GM12892 (cell line): ENCODE measurements around the gene TEX261.

ENCODE experiments used
- DNase-seq: peaks from one replicate; pipeline ENCODE4 v3.0.0; 2011; ENCODE audit not compliant: insufficient read length
- FAIRE-seq: peaks from 2 replicates; lab custom pipeline; 2011; peaks lifted over from hg19 to GRCh38; lab: Jason Lieb, UNC
- POLR2A ChIP-seq: IDR thresholded peaks from 2 replicates; pipeline ENCODE4 v1.6.1; 2011; ENCODE audit warnings: low read depth, low read length, control low read depth
- POLR2AphosphoS5 ChIP-seq: IDR thresholded peaks from 2 replicates; pipeline ENCODE4 v1.6.1; 2011; ENCODE audit warnings: low read depth, low read length, control low read depth
- TAF1 ChIP-seq: IDR thresholded peaks from 2 replicates; pipeline ENCODE4 v1.6.1; 2011; ENCODE audit warnings: low read depth, mild to moderate bottlenecking, control low read depth, low read length, borderline replicate concordance

TEX261 gene

GRCh38 chr2:70959271-70959761 lies 35.4 kb downstream of the TEX261 start:
- DNase-seq (no peak), FAIRE-seq (no peak)
- TF ChIP-seq TAF1 (no peak), POLR2AphosphoS5 (no peak), POLR2A (no peak)

GRCh38 chr2:70958759-70959158 lies 35.9 kb downstream of the TEX261 start:
- TF ChIP-seq TAF1 (no peak), POLR2A (no peak), POLR2AphosphoS5 (no peak)
- FAIRE-seq: no peak
- DNase-seq: no peak

- TF ChIP-seq POLR2AphosphoS5 (no peak), TAF1 (no peak), POLR2A (no peak)
- FAIRE-seq: no peak
- DNase-seq: no peak
These were observed 36.9 kb downstream of the TEX261 start for GRCh38 chr2:70957798-70958197.

GRCh38 chr2:70956141-70956540 lies 38.5 kb downstream of the TEX261 start:
- FAIRE-seq (no peak), DNase-seq (no peak)
- TF ChIP-seq POLR2AphosphoS5 (no peak), POLR2A (no peak)

GRCh38 chr2:70954886-70955285 lies 39.8 kb downstream of the TEX261 start:
- TF ChIP-seq POLR2AphosphoS5: no peak
- TF ChIP-seq POLR2A: no peak
- TF ChIP-seq TAF1: no peak
- DNase-seq (no peak), FAIRE-seq (no peak)

- DNase-seq (no peak), FAIRE-seq (no peak)
- no peak for TF ChIP-seq TAF1
- no peak for TF ChIP-seq POLR2A
- TF ChIP-seq POLR2AphosphoS5: no peak
These were observed 45.6 kb downstream of the TEX261 start for GRCh38 chr2:70949086-70949485.

- DNase-seq (peak; percentile 65), FAIRE-seq (peak; percentile 63)
- TF ChIP-seq POLR2A (no peak), TAF1 (no peak), POLR2AphosphoS5 (no peak)
These were observed 46.2 kb downstream of the TEX261 start for GRCh38 chr2:70948337-70949003.

- no peak for FAIRE-seq
- no peak for DNase-seq
- TF ChIP-seq POLR2AphosphoS5 (no peak), TAF1 (no peak)
These were observed 47.0 kb downstream of the TEX261 start for GRCh38 chr2:70947556-70948184.

- peak; percentile 77 for FAIRE-seq
- TF ChIP-seq POLR2AphosphoS5: no peak
- TF ChIP-seq TAF1: no peak
- no peak for TF ChIP-seq POLR2A
- DNase-seq: no peak
These were observed 47.7 kb downstream of the TEX261 start for GRCh38 chr2:70946832-70947442.

GRCh38 chr2:70944111-70944690 lies 50.5 kb downstream of the TEX261 start:
- FAIRE-seq: no peak
- TF ChIP-seq POLR2A: no peak
- TF ChIP-seq POLR2AphosphoS5: no peak
- TF ChIP-seq TAF1: no peak
- DNase-seq: no peak

GRCh38 chr2:70943205-70943871 lies 51.3 kb downstream of the TEX261 start:
- no peak for DNase-seq
- TF ChIP-seq POLR2AphosphoS5: no peak
- no peak for TF ChIP-seq POLR2A
- TF ChIP-seq TAF1: no peak
- FAIRE-seq: no peak
